Small intestine (tissue), 7 donors: ENCODE data around the gene SH2B3. TPM values are rescaled to one million over a fixed set of nuclear protein-coding genes. Genes with fewer than 3 reads are reported as not detected.
"Not testable (repeated sequence)": the region's sequence is repeated elsewhere in the genome, so short reads cannot be mapped to it uniquely, and the experiment has no call there.

Experiments
- DNase-seq, 2 donors: peaks; one replicate each; pipeline versions ENCODE4 v3.0.0 to v3.0.0-alpha.2; 2013
- FAIRE-seq: peaks from 2 replicates; lab custom pipeline; 2012; peaks lifted over from hg19 to GRCh38; lab: Jason Lieb, UNC
- H3K27ac ChIP-seq, 3 donors: one replicate each; pipeline ENCODE4 v1.5.1; 2013; ENCODE audit warnings: low read length in 2 of 3, mild to moderate bottlenecking in 2 of 3, control low read depth in 1 of 3, inconsistent platforms in 1 of 3, low read depth in 1 of 3, moderate library complexity in 1 of 3
- H3K27me3 ChIP-seq, 3 donors: one replicate each; pipeline ENCODE4 v1.6.1; 2013; ENCODE audit warnings: low read length in 3 of 3, inconsistent platforms in 1 of 3; ENCODE audit not compliant: control insufficient read depth in 3 of 3, insufficient read depth in 3 of 3
- H3K36me3 ChIP-seq, 3 donors: one replicate each; pipeline ENCODE4 v1.6.1; 2013; ENCODE audit warnings: low read length in 3 of 3, inconsistent platforms in 1 of 3, low read depth in 1 of 3, mild to moderate bottlenecking in 1 of 3, moderate library complexity in 1 of 3; ENCODE audit not compliant: control insufficient read depth in 3 of 3, insufficient read depth in 2 of 3
- H3K4me1 ChIP-seq, 3 donors: one replicate each; pipeline ENCODE4 v1.6.1; 2013; ENCODE audit warnings: low read length in 2 of 3, inconsistent platforms in 1 of 3, low read depth in 1 of 3, mild to moderate bottlenecking in 1 of 3, moderate library complexity in 1 of 3; ENCODE audit not compliant: control insufficient read depth in 3 of 3, insufficient read depth in 2 of 3
- H3K4me3 ChIP-seq, 3 donors: one replicate each; pipeline ENCODE4 v1.5.1; 2013; ENCODE audit warnings: low read length in 3 of 3, control low read depth in 1 of 3, inconsistent platforms in 1 of 3, low read depth in 1 of 3, mild to moderate bottlenecking in 1 of 3, moderate library complexity in 1 of 3
- H3K9me3 ChIP-seq, 2 donors: one replicate each; pipeline ENCODE4 v1.6.1; 2013; ENCODE audit warnings: low read depth in 1 of 2, low read length in 1 of 2; ENCODE audit not compliant: control insufficient read depth in 2 of 2, insufficient read depth in 1 of 2
- WGBS, 3 donors: extraction: QIAGEN DNeasy Blood & Tissue Kit; methylation state at CpG; one replicate each; pipeline ENCODE4 v1.1.7; 2013; 5-methylcytosine and 5-hydroxymethylcytosine counted together
- polyA plus RNA-seq, 4 donors: library from polyadenylated mRNA; stranded (reverse) in 3 of 4; unstranded in 1 of 4; fragments of 200-250 nt in 3 of 4; fragments of 120-200 nt in 1 of 4; gene quantifications; one replicate each; pipeline versions ENCODE4 v1.2.1 to v1.2.3, GENCODE V29; 2013
- donor health status: healthy with polysubstance abuse.
- donor health status: control.
- donor health status: control.
- donor health status: Bipolar disorder and iron deficiency.
- donor health status: healthy.

SH2B3 gene
- polyA plus RNA-seq, 4 donors = 0.67 to 14.9 (median 6.9) TPM

GRCh38 chr12:111369496-111370220 lies 36.1 kb upstream of the SH2B3 start:
- Histone ChIP-seq H3K9me3 (no peaks in the 10 kb centered on the region), H3K4me3 (peak overlapping the region in 2 of 3 donors; percentile 85 to 100), H3K27ac (no peak overlapping the region), H3K27me3 (no peaks in the 10 kb centered on the region), H3K36me3 (peaks cover 3 to 24% (median 3%) of the 10 kb centered on the region in 3 donors), H3K4me1 (peaks cover 0 to 20% (median 2%) of the 10 kb centered on the region in 3 donors)
- FAIRE-seq (no peak), DNase-seq (no peak)
- 55 to 69% (median 67%) methylated on average over 13 of the region's 13 CpGs for WGBS, 3 donors

GRCh38 chr12:111373231-111373630 lies 32.5 kb upstream of the SH2B3 start:
- not testable (repeated sequence) for H3K4me3 ChIP-seq, DNase-seq, H3K9me3 ChIP-seq, H3K27me3 ChIP-seq, H3K4me1 ChIP-seq, H3K36me3 ChIP-seq, FAIRE-seq, H3K27ac ChIP-seq
- 93 to 96% (median 95%) methylated on average over 1 of the region's 1 CpG for WGBS, 3 donors

DNA sequence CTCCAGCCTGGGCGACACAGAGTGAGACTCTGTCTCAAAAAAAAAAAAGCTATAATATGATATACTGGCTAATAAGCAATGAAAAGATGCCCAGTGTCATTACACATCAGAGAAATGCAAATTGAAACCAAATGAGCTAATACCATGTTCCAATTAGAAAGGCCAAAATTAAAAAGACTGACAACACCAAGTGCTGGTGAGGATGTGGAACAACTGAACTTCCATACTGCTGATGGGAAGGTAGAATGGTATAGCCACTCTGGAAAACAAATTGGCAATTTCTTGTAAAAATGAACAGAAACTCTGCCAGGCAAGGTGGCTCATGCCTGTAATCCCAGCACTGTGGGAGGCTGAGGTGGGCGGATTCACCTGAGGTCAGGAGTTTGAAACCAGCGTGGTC lies 28.3 kb upstream of the SH2B3 start:
- WGBS, 3 donors = 88 to 98% (median 93%) methylated on average over 3 of the region's 3 CpGs
- FAIRE-seq = no peak

DNA sequence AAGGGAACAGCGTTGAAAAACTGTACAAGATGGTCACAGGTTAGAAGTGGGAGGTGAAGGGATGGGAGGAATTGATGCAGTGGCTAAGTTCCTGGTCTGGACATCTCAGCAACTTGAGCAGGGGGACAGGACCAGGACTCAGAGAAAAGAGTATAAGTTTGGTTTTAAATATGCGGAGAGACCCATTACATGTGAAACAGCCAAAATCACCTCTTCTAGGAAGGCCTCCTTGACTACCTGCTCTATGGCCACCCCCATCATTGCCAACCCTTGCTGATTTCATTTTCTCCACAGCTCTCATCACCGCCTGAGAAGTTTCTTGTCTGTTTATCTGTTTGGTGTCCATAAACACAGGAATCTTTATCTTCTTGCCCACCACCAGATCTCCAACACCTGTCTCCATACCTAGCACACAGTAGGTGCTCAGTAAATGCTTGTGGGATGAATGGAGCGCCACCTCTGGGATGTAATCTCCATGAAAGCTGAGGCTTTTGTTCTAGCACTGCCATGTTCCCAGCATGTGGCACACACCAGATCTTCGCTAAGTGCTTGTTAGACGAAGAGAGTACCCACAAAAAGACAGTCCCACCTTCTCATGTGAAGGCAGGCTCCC lies 25.7 kb upstream of the SH2B3 start:
- H3K27ac ChIP-seq = no peak overlapping the region
- 91 to 94% (median 93%) methylated on average over 6 of the region's 6 CpGs for WGBS, 3 donors
- no peaks in the 10 kb centered on the region for H3K9me3 ChIP-seq
- no peaks in the 10 kb centered on the region for H3K36me3 ChIP-seq
- no peak for DNase-seq
- no peaks in the 10 kb centered on the region for H3K27me3 ChIP-seq
- H3K4me1 ChIP-seq = no peaks in the 10 kb centered on the region
- no peak overlapping the region for H3K4me3 ChIP-seq
- FAIRE-seq = no peak

More for the DNA sequence above, 28.3 kb upstream of the SH2B3 start:
- Histone ChIP-seq H3K4me3 (no peak overlapping the region), H3K9me3 (no peaks in the 10 kb centered on the region), H3K27me3 (no peaks in the 10 kb centered on the region), H3K36me3 (no peaks in the 10 kb centered on the region), H3K4me1 (no peaks in the 10 kb centered on the region), H3K27ac (no peak overlapping the region)
- DNase-seq = no peak

DNA sequence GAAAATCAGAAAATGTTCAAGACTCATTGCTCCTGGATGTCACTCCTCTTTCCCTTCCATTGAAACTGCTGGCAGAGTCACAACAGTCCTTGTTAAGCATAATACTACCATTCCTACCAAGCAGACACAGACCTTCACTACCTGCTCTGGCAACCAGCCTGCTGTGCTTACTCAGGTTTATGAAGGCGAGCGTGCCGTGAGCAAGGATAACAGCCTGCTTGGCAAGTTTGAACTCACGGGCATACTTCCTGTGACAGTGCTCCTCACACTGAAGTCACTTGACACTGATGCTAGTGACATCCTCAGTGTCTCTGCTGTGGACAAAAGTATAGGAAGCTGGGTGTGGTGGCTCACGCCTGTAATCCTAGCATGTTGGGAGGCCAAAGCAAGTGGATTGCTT lies 21.1 kb upstream of the SH2B3 start:
- no peak for FAIRE-seq
- no peak for DNase-seq
- Histone ChIP-seq H3K27ac (no peak overlapping the region), H3K27me3 (peaks cover 0 to 4% (median 0%) of the 10 kb centered on the region in 3 donors), H3K9me3 (no peaks in the 10 kb centered on the region), H3K4me3 (no peak overlapping the region), H3K4me1 (no peaks in the 10 kb centered on the region), H3K36me3 (no peaks in the 10 kb centered on the region)
- 31 to 60% (median 41%) methylated on average over 5 of the region's 5 CpGs for WGBS, 3 donors

GRCh38 chr12:111386885-111387284 lies 18.8 kb upstream of the SH2B3 start:
- DNase-seq = no peak
- no peak overlapping the region for H3K4me3 ChIP-seq
- FAIRE-seq = no peak
- no peaks in the 10 kb centered on the region for H3K9me3 ChIP-seq
- H3K27ac ChIP-seq = no peak overlapping the region
- WGBS, 3 donors = 22 to 28% (median 23%) methylated on average over 3 of the region's 3 CpGs
- peaks cover 0 to 4% (median 0%) of the 10 kb centered on the region in 3 donors for H3K27me3 ChIP-seq
- no peaks in the 10 kb centered on the region for H3K4me1 ChIP-seq
- no peaks in the 10 kb centered on the region for H3K36me3 ChIP-seq

DNA sequence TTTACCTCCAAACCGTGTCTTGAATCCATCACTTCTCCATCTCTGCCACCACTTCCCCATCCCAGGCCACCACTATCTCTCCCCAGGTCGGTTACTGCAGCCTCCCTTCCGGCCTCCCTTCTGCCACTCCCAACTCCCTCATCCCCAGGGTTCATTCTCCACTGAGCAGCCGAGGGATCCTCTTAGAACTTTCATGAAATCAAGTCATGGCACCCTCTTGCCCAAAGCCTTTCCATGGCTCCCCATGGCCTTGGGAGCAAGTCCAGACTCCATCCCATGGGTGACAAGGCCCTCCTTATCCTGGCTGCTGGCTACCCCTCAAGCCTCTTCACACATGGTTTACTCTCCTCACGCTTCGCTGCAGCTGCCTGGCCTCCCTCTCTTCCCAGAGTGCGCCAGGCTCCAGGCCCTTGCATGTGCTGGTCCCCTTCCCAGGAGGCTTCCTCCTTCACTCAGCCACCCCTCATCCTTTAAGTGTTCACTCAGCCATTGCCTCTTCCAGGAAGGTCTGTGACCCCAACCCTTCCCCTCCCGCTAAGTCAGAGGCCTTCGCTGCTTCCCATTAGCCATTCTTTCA lies 17.9 kb upstream of the SH2B3 start:
- H3K4me1 ChIP-seq = no peaks in the 10 kb centered on the region
- no peak overlapping the region for H3K4me3 ChIP-seq
- 80 to 83% (median 81%) methylated on average over 9 of the region's 9 CpGs for WGBS, 3 donors
- peaks cover 0 to 4% (median 0%) of the 10 kb centered on the region in 3 donors for H3K27me3 ChIP-seq
- H3K9me3 ChIP-seq = no peaks in the 10 kb centered on the region
- no peak for FAIRE-seq
- DNase-seq = no peak
- H3K36me3 ChIP-seq = no peaks in the 10 kb centered on the region
- no peak overlapping the region for H3K27ac ChIP-seq

- no peak overlapping the region for H3K27ac ChIP-seq
- no peaks in the 10 kb centered on the region for H3K9me3 ChIP-seq
- DNase-seq (no peak), FAIRE-seq (no peak)
- 65 to 72% (median 72%) methylated on average over 7 of the region's 7 CpGs for WGBS, 3 donors
- no peak overlapping the region for H3K4me3 ChIP-seq
- no peaks in the 10 kb centered on the region for H3K4me1 ChIP-seq
- peaks cover 0 to 4% (median 0%) of the 10 kb centered on the region in 3 donors for H3K27me3 ChIP-seq
- H3K36me3 ChIP-seq = no peaks in the 10 kb centered on the region
Observed at GRCh38 chr12:111389635-111390034, 16.1 kb upstream of the SH2B3 start.
